OCI-LY7 (cell line): ENCODE results near the gene PRKN. TPM values are rescaled to one million over a fixed set of nuclear protein-coding genes. Genes with fewer than 3 reads are reported as not detected.

Source experiments
- BruUV-seq: library from RNA; stranded (reverse); fragments of 400-500 nt; replicated peaks from 2 replicates; lab custom pipeline; 2021; lab: Mats Ljungman, UMichigan
- CTCF ChIA-PET: fragments of 300-600 bp; sonication (Branson Sonifier 250); formaldehyde crosslinking; loops from one replicate; lab custom pipeline; 2022; ENCODE audit warnings: antibody characterized with exemption; ENCODE audit not compliant: unreplicated experiment; lab: Charles Lee
- POLR2A ChIA-PET: fragments of 300-600 bp; sonication (Branson Sonifier 250); formaldehyde crosslinking; loops from one replicate; lab custom pipeline; 2022; ENCODE audit warnings: antibody characterized with exemption; lab: Charles Lee
- DNase-seq: peaks from one replicate; pipeline ENCODE4 v3.0.0-alpha.2; 2015; ENCODE audit warnings: low spot score
- H2AFZ ChIP-seq: fragments of 200-600 bp; sonication (generic), shearing (Covaris generic); 2 replicates; pipeline ENCODE4 v1.6.1; 2014; ENCODE audit warnings: mild to moderate bottlenecking, antibody characterized with exemption, low read length, moderate library complexity
- H3K27ac ChIP-seq: fragments of 200-600 bp; sonication (generic); 2 replicates; pipeline ENCODE4 v1.5.1; 2014; ENCODE audit warnings: mixed run types, low read depth, mild to moderate bottlenecking, moderate library complexity, low read length, inconsistent platforms; ENCODE audit not compliant: poor library complexity, severe bottlenecking
- H3K36me3 ChIP-seq: fragments of 200-600 bp; sonication (generic); 2 replicates; pipeline ENCODE4 v1.6.1; 2014; ENCODE audit warnings: mild to moderate bottlenecking, antibody characterized with exemption, low read length, moderate library complexity, mixed read lengths; ENCODE audit not compliant: insufficient read depth
- H3K4me1 ChIP-seq: fragments of 200-600 bp; sonication (generic); 2 replicates; pipeline ENCODE4 v1.5.1; 2014; ENCODE audit warnings: mild to moderate bottlenecking, low read length; ENCODE audit not compliant: insufficient read depth, poor library complexity, severe bottlenecking
- H3K4me2 ChIP-seq: fragments of 200-600 bp; sonication (generic); 2 replicates; pipeline ENCODE4 v1.6.1; 2014; ENCODE audit warnings: mild to moderate bottlenecking, low read length
- H3K4me3 ChIP-seq: fragments of 200-600 bp; sonication (generic); 2 replicates; pipeline ENCODE4 v1.5.1; 2014; ENCODE audit warnings: mild to moderate bottlenecking, low read depth, low read length; ENCODE audit not compliant: poor library complexity, severe bottlenecking
- H3K79me2 ChIP-seq: fragments of 200-600 bp; sonication (generic); 2 replicates; pipeline ENCODE4 v1.6.1; 2016; ENCODE audit warnings: low read depth, mild to moderate bottlenecking, low read length, moderate library complexity, mixed read lengths; ENCODE audit not compliant: insufficient read depth
- H3K9me2 ChIP-seq: fragments of 200-600 bp; sonication (generic); 2 replicates; pipeline ENCODE4 v1.6.1; 2016; ENCODE audit warnings: mild to moderate bottlenecking, low read length, mixed read lengths; ENCODE audit not compliant: insufficient read depth
- H3K9me3 ChIP-seq: fragments of 200-600 bp; sonication (generic); 2 replicates; pipeline ENCODE4 v1.6.1; 2014; ENCODE audit warnings: mild to moderate bottlenecking, mixed run types, low read length, mixed read lengths
- H4K20me1 ChIP-seq: fragments of 200-600 bp; sonication (generic); 2 replicates; pipeline ENCODE4 v1.6.1; 2014; ENCODE audit warnings: mild to moderate bottlenecking, antibody characterized with exemption, low read length, moderate library complexity, mixed read lengths; ENCODE audit not compliant: insufficient read depth
- CTCF ChIP-seq: fragments of 200-600 bp; sonication (generic); conservative IDR thresholded peaks from 2 replicates; pipeline ENCODE4 v1.5.1; 2014; ENCODE audit warnings: mild to moderate bottlenecking, antibody characterized with exemption, low read length, moderate library complexity, mixed read lengths
- EZH2phosphoT487 ChIP-seq: fragments of 200-600 bp; sonication (generic); IDR thresholded peaks from 2 replicates; pipeline ENCODE4 v1.6.1; 2018; ENCODE audit warnings: low read depth, borderline replicate concordance, mild to moderate bottlenecking, mixed run types, antibody characterized with exemption, low read length, moderate library complexity, mixed read lengths
- intact Hi-C: fragments of 100-400 bp; cut with micrococcal nuclease; formaldehyde crosslinking; loops from one replicate; pipeline ENCODE4 v1.10.0; 2022; ENCODE audit not compliant: unreplicated experiment
- total RNA-seq, 2 experiments: library from RNA; depleted of rRNA in 1 of 2; stranded (reverse); fragments of >200 nt in 1 of 2; shearing (Covaris generic) in 1 of 2; gene quantifications; 2 replicates each; pipeline ENCODE4 v1.2.3, GENCODE V29; 2014 to 2022

The PRKN gene
- total RNA-seq, 2 experiments from 2014 or later: 1.3 to 2.0 TPM

- H3K4me1 ChIP-seq: no peaks in the 10 kb centered on the region
- H3K4me2 ChIP-seq: no peak overlapping the region
- H3K9me2 ChIP-seq: no peaks in the 10 kb centered on the region
- no TSS peak for BruUV-seq
- no peak overlapping the region for H3K4me3 ChIP-seq
- H3K27ac ChIP-seq: no peak overlapping the region
- no peak overlapping the region for H2AFZ ChIP-seq
- no peaks in the 10 kb centered on the region for H3K9me3 ChIP-seq
- TF ChIP-seq CTCF (no peak), EZH2phosphoT487 (no peak)
- ChIA-PET CTCF (interaction anchor here (0.6 kb wide), 1 partner anchor 1958 kb away, joined by 3 read pairs; no protein-coding TSS in a partner anchor), POLR2A (no interaction called here)
- intact Hi-C loops: no loop called here
- H3K36me3 ChIP-seq: no peaks in the 10 kb centered on the region
- no peaks in the 10 kb centered on the region for H4K20me1 ChIP-seq
- no peak for DNase-seq
- H3K79me2 ChIP-seq: no peaks in the 10 kb centered on the region
Measured at GRCh38 chr6:162179196-162179951, 548.2 kb downstream of the PRKN start.

- ChIA-PET POLR2A (no interaction called here), CTCF (no interaction called here)
- no peaks in the 10 kb centered on the region for H4K20me1 ChIP-seq
- H2AFZ ChIP-seq: no peak overlapping the region
- H3K4me3 ChIP-seq: no peak overlapping the region
- no peaks in the 10 kb centered on the region for H3K79me2 ChIP-seq
- H3K36me3 ChIP-seq: no peaks in the 10 kb centered on the region
- H3K9me2 ChIP-seq: no peaks in the 10 kb centered on the region
- no peak overlapping the region for H3K27ac ChIP-seq
- no peak overlapping the region for H3K4me2 ChIP-seq
- H3K4me1 ChIP-seq: no peaks in the 10 kb centered on the region
- TF ChIP-seq CTCF (no peak), EZH2phosphoT487 (no peak)
- H3K9me3 ChIP-seq: no peaks in the 10 kb centered on the region
- no peak for DNase-seq
- no TSS peak for BruUV-seq
- intact Hi-C loops: no loop called here
Measured at GRCh38 chr6:162178666-162179065, 548.9 kb downstream of the PRKN start.

- DNase-seq: no peak
- no TSS peak for BruUV-seq
- H3K4me2 ChIP-seq: no peak overlapping the region
Measured at GRCh38 chr6:162178266-162178665, 549.3 kb downstream of the PRKN start.

More at GRCh38 chr6:162178266-162178665, 549.3 kb downstream of the PRKN start:
- no peak overlapping the region for H3K27ac ChIP-seq
- H3K9me3 ChIP-seq: no peaks in the 10 kb centered on the region
- no peak overlapping the region for H3K4me3 ChIP-seq
- no peaks in the 10 kb centered on the region for H3K79me2 ChIP-seq
- TF ChIP-seq EZH2phosphoT487 (no peak), CTCF (no peak)
- H2AFZ ChIP-seq: no peak overlapping the region
- no peaks in the 10 kb centered on the region for H3K4me1 ChIP-seq
- ChIA-PET POLR2A (no interaction called here), CTCF (no interaction called here)
- no peaks in the 10 kb centered on the region for H4K20me1 ChIP-seq
- no peaks in the 10 kb centered on the region for H3K9me2 ChIP-seq
- intact Hi-C loops: no loop called here
- H3K36me3 ChIP-seq: no peaks in the 10 kb centered on the region
